ENCODE data around the gene PYGO2.

Gene PYGO2

DNA sequence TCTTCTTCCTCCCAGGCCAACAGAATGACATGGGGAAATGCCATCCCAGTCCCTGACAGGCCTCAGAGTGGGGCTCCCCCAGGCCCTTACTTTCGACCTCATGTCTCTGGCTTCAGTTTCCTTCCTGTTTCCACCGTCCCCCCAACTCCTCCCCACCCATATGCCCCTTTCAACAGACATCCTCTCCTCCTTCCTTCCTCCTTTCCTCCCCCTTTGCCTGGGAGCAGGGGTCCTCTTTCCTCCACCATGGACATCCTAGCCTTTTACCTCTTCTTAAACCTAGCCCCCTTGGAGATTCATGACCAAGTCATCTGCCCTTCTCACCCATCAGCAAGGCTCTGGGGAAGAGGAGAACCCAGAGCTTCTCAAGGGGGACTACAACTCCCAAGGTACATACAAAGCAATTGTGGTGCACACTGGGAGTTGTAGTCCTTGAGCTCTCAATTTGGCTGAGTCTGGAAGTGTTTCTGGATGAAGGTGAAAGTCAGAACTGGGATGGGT is 45.1 kb upstream of the PYGO2 start:
- no peak overlapping the region for H3K4me3 ChIP-seq
- H3K9me3 ChIP-seq (ENCODE audit: low read depth, low read length), result no peaks in the 10 kb centered on the region
- no peaks in the 10 kb centered on the region for H3K36me3 ChIP-seq (ENCODE audit: insufficient read depth, low read length)
- H3K9ac ChIP-seq (ENCODE audit: insufficient read length), result no peak overlapping the region
- peak overlapping the region; percentile 96; the same call in 1 of the 2 replicates for H3K27ac ChIP-seq
- no peak for TF ChIP-seq EZH2 (IDR thresholded peaks at IDR 0.05)
- TF ChIP-seq POLR2AphosphoS5 (IDR thresholded peaks at IDR 0.05; ENCODE audit: borderline replicate concordance, low read depth, low read length), result no peak
- TF ChIP-seq FOXP2 (optimal IDR thresholded peaks at IDR 0.05; ENCODE audit: control extremely low read depth, extremely low read length, insufficient read depth), result no peak
- no peak for DNase-seq (ENCODE audit: low read depth, low spot score)

DNA sequence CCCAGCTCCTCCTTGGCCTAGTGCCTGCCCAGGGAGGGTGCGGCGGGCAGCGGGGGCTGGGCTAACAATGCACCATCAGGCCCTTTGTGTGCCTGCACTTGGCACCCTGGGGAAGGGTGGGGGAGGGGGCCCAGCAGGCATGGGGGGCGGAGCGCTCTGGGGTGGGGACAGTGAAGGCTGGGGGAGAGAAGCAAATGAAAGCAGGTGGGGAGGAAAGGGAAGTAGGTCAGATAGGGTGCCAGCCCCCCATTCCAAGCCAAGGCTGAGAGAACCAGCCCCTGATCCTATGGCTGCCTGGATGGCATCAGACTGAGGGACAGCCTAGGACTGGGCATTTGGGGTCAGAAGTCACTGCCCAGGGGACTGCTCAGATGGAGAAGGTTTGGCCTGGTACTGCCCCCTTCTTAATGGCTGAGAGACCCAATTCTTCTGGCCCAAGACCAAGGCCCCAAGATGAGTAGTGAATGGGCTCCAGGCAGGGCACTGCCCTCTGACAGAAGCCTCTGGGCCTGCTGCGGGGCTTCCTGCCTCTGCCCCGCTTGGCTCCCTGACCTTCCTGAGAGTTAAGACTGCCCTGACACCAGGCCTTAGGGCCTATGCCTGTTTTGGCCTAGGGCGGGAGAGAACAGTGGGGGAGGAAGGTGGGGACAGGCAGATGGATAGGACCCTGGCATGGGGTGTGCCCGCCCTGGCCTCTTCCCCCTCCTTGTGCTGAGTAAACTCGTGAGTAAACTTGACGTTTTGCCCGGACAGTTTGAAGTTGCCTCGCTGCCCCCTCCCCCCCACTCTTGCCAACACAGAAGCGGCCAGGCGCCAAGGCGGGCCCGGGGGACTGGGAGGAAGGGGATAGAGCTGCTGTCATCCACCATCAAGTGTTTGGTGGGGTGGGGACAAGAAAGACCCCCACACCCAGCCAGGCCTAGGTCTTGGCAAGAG is 43.8 kb upstream of the PYGO2 start:
- Histone ChIP-seq H3K36me3 (ENCODE audit: insufficient read depth, low read length) (no peaks in the 10 kb centered on the region), H3K9me3 (ENCODE audit: low read depth, low read length) (no peaks in the 10 kb centered on the region), H3K4me3 (peak overlapping the region; percentile 96), H3K9ac (ENCODE audit: insufficient read length) (peak overlapping the region; percentile 87), H3K27ac (peak overlapping the region; percentile 96)
- no peak for TF ChIP-seq FOXP2 (optimal IDR thresholded peaks at IDR 0.05; ENCODE audit: control extremely low read depth, extremely low read length, insufficient read depth)
- TF ChIP-seq EZH2 (IDR thresholded peaks at IDR 0.05), result no peak
- no peak for TF ChIP-seq POLR2AphosphoS5 (IDR thresholded peaks at IDR 0.05; ENCODE audit: borderline replicate concordance, low read depth, low read length)
- no peak for DNase-seq (ENCODE audit: low read depth, low spot score)

DNA sequence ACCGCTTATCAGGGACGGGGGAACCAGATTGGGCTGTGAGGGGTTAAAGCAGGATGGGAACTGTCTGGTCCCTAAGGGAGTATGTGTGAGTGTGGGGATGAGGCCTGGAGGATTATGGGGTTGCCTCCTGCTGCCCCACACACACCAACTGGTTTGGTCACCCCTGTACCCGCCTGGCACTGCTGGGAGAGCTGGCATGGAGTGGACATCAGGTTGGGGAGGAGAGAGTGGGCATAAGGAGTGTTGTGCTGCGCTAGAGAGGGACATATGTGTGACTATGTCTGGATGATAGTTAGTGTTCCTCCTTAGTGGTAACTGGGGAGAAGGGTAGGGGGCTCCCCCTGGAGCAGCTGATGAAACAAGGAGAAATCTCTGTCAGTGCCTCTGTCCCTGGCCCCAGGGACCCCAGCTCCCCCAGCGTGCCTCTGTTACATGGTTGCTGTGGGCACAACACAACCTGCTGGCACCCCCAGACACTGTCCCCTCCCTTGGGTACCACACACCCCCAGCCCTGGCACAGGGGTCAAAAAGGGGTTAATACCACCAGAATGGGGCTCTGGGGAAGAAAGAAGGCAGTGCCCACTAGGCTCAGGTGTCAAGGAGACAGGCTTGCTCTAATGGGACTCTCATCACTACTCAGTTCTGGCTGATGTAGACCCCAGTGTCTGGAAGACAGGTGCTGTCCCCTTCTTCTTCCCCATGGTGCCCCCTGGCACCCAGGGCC is 42.9 kb upstream of the PYGO2 start:
- H3K9me3 ChIP-seq (ENCODE audit: low read depth, low read length), result no peaks in the 10 kb centered on the region
- H3K36me3 ChIP-seq (ENCODE audit: insufficient read depth, low read length), result no peaks in the 10 kb centered on the region
- H3K27ac ChIP-seq, result peak overlapping the region; percentile 96
- peak overlapping the region; percentile 87 for H3K9ac ChIP-seq (ENCODE audit: insufficient read length)
- no peak for TF ChIP-seq FOXP2 (optimal IDR thresholded peaks at IDR 0.05; ENCODE audit: control extremely low read depth, extremely low read length, insufficient read depth)
- TF ChIP-seq EZH2 (IDR thresholded peaks at IDR 0.05), result no peak
- no peak for TF ChIP-seq POLR2AphosphoS5 (IDR thresholded peaks at IDR 0.05; ENCODE audit: borderline replicate concordance, low read depth, low read length)
- no peak for DNase-seq (ENCODE audit: low read depth, low spot score)
- peak overlapping the region; percentile 96 for H3K4me3 ChIP-seq

DNA sequence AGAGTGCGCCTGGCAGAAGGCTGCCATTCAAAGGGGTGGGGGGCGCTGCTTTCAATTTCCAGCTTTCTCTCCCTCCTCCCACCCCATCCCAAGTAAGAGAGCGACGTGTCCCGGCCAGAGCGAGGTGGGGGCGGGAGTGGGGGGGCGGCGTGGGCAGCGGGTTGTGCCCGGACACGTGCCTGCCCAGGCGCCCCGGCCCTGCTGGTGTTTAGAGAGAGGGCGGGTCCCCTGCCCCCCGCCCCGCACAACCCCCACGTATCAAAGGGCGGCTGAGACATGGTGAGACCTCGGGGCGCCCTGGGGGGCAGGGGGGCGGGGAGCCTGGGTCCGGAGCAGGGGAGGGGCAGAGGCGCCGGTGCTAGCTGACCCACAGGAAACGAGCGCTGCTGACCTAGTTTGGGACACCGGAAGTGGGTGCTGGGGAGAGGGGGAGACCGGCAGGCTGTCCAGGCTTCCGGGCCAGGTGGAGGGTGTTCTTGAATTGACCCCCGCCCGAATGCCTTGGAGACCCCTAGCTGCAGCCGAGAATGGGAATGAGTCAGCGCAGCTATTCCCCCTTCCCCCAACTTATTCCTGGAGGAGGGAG is 42.3 kb upstream of the PYGO2 start:
- no peak for TF ChIP-seq EZH2 (IDR thresholded peaks at IDR 0.05)
- TF ChIP-seq POLR2AphosphoS5 (IDR thresholded peaks at IDR 0.05; ENCODE audit: borderline replicate concordance, low read depth, low read length), result no peak
- no peak for TF ChIP-seq FOXP2 (optimal IDR thresholded peaks at IDR 0.05; ENCODE audit: control extremely low read depth, extremely low read length, insufficient read depth)
- no peaks in the 10 kb centered on the region for H3K36me3 ChIP-seq (ENCODE audit: insufficient read depth, low read length)
- H3K4me3 ChIP-seq, result peak overlapping the region; percentile 96
- H3K9ac ChIP-seq (ENCODE audit: insufficient read length), result peak overlapping the region; percentile 87
- no peaks in the 10 kb centered on the region for H3K9me3 ChIP-seq (ENCODE audit: low read depth, low read length)
- H3K27ac ChIP-seq, result peak overlapping the region; percentile 96
- DNase-seq (ENCODE audit: low read depth, low spot score), result no peak

DNA sequence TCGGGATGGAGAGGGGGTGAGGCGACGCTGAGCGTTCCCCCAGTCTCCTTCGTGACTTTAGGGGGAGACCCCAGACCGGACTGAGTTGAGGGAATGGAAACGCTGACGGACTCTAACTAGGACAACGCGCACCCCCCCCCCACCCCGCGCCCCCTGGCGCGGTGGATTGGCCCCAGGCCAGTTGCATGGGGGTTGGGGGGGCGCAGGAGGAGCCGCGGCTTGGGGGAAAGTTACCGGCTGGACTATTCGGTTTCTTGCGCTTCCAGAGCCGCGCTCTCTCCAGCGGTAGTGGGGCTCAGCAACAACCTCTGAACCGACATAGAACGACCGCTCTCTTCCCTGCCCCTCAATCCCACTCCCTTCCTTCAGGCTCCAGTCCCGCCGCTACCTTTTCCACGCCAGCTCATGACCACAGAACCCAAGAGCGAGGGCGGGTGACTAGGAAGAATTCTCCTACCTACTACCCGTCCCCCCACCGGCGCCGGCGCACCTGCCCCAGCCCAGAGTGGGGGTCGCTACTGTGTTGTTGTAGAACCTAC is 41.7 kb upstream of the PYGO2 start:
- Histone ChIP-seq H3K9ac (ENCODE audit: insufficient read length) (peak overlapping the region; percentile 87), H3K9me3 (ENCODE audit: low read depth, low read length) (no peaks in the 10 kb centered on the region), H3K27ac (peak overlapping the region; percentile 96)

DNA sequence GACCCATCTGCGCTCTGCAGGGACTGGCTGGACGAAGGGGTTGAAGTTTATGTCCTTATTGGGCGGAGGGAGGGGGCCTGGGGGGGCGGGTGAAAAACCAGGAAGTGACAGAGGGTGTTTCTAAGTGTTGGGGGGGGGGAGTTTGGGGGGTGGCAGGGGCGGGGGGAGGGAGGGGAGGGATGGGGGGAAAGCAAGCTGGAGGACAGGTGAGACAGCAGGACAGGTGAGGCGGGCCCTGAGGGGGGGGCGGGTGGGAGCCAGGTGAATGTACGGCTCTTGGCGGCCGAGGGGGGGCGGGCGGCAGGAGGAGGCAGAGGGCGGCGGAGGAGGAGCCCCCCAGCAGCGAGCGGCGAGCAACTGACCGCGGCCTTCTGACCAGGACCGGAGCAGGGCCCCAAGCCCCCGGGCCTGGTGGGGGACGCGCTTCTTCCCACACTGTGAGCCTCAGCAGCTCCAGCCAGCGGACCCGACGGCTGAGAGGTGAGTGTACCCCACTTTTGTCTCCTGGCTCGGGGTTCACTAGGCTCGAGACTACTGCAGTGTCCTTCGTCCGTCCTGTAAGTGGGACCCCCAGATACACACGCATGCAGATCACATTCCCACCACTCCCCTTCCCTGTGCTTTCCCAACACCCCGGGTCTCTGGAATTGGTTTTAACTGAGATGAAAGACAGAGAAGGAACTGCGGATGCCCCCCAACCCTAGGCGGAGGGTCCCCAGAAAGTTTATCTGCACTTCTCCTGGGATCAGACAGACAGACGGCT is 41.1 kb upstream of the PYGO2 start, which contains the start of gene ZBTB7B:
TSS of gene ZBTB7B (plus strand) at position 339 of the 763 bp plus-strand sequence. CDS start 11,859 bp downstream, outside the sequence.
- Histone ChIP-seq H3K36me3 (ENCODE audit: insufficient read depth, low read length) (no peaks in the 10 kb centered on the region), H3K27ac (peak within 1 kb of the TSS; percentile 96), H3K4me3 (peak within 1 kb of the TSS; percentile 96), H3K9me3 (ENCODE audit: low read depth, low read length) (no peaks in the 10 kb centered on the region), H3K9ac (ENCODE audit: insufficient read length) (peak within 1 kb of the TSS; percentile 87)
- no peak for TF ChIP-seq FOXP2 (optimal IDR thresholded peaks at IDR 0.05; ENCODE audit: control extremely low read depth, extremely low read length, insufficient read depth)
- TF ChIP-seq EZH2 (IDR thresholded peaks at IDR 0.05), result no peak
- no peak for TF ChIP-seq POLR2AphosphoS5 (IDR thresholded peaks at IDR 0.05; ENCODE audit: borderline replicate concordance, low read depth, low read length)
- DNase-seq (ENCODE audit: low read depth, low spot score), result no peak

More for the DNA sequence above, 41.7 kb upstream of the PYGO2 start:
- Histone ChIP-seq H3K4me3 (peak overlapping the region; percentile 96), H3K36me3 (ENCODE audit: insufficient read depth, low read length) (no peaks in the 10 kb centered on the region)
- DNase-seq (ENCODE audit: low read depth, low spot score), result no peak
- no peak for TF ChIP-seq EZH2 (IDR thresholded peaks at IDR 0.05)
- peak; percentile 46 for TF ChIP-seq POLR2AphosphoS5 (IDR thresholded peaks at IDR 0.05; ENCODE audit: borderline replicate concordance, low read depth, low read length)
- no peak for TF ChIP-seq FOXP2 (optimal IDR thresholded peaks at IDR 0.05; ENCODE audit: control extremely low read depth, extremely low read length, insufficient read depth)

Data from SK-N-MC (cell line).